DOHH2 (cell line): Measurements from ENCODE around the gene CA4.
A peak's percentile ranks its signal among the peaks of the same experiment; 100 is the strongest.
"Not testable (repeated sequence)": the region's sequence is repeated elsewhere in the genome, so short reads cannot be mapped to it uniquely, and the experiment has no call there.

Experiments
- H3F3A ChIP-seq: fragments of 200-600 bp; sonication (generic), shearing (Covaris generic); 2 replicates; pipeline ENCODE4 v1.6.0; 2016; ENCODE audit warnings: antibody characterized with exemption, mild to moderate bottlenecking; ENCODE audit not compliant: control insufficient read depth, insufficient read depth
- H3K27ac ChIP-seq: fragments of 200-600 bp; sonication (generic); 2 replicates; pipeline ENCODE4 v1.5.1; 2014; ENCODE audit warnings: low read depth, mild to moderate bottlenecking, low read length, moderate library complexity
- H3K27me3 ChIP-seq: fragments of 200-600 bp; sonication (generic); 2 replicates; pipeline ENCODE4 v1.6.1; 2014; ENCODE audit warnings: mild to moderate bottlenecking, low read length, mixed read lengths; ENCODE audit not compliant: control insufficient read depth
- H3K36me3 ChIP-seq: fragments of 200-600 bp; sonication (generic); 2 replicates; pipeline ENCODE4 v1.6.1; 2014; ENCODE audit warnings: mild to moderate bottlenecking, low read length, moderate library complexity, mixed read lengths; ENCODE audit not compliant: control insufficient read depth
- H3K4me1 ChIP-seq: fragments of 200-600 bp; sonication (generic); 2 replicates; pipeline ENCODE4 v1.6.1; 2014; ENCODE audit warnings: mild to moderate bottlenecking, low read length, mixed read lengths; ENCODE audit not compliant: control insufficient read depth
- H3K4me2 ChIP-seq: fragments of 200-600 bp; sonication (generic); 2 replicates; pipeline ENCODE4 v1.6.0; 2014; ENCODE audit warnings: mild to moderate bottlenecking, low read length, moderate library complexity
- H3K4me3 ChIP-seq: fragments of 200-600 bp; sonication (generic); 2 replicates; pipeline ENCODE4 v1.5.1; 2014; ENCODE audit warnings: mild to moderate bottlenecking, low read length, mixed read lengths
- H3K79me2 ChIP-seq: fragments of 200-600 bp; sonication (generic); 2 replicates; pipeline ENCODE4 v1.6.1; 2014; ENCODE audit warnings: mild to moderate bottlenecking, low read length, mixed read lengths; ENCODE audit not compliant: control insufficient read depth
- H3K9me2 ChIP-seq: fragments of 200-600 bp; sonication (generic); replicated peaks from 2 replicates; pipeline ENCODE4 v1.6.1; 2014; ENCODE audit warnings: mild to moderate bottlenecking, low read length, mixed read lengths; ENCODE audit not compliant: control insufficient read depth
- H3K9me3 ChIP-seq: fragments of 200-600 bp; sonication (generic); 2 replicates; pipeline ENCODE4 v1.6.1; 2014; ENCODE audit warnings: antibody characterized with exemption, low read length, mixed read lengths; ENCODE audit not compliant: control insufficient read depth, insufficient read depth
- H4K20me1 ChIP-seq: fragments of 200-600 bp; sonication (generic); 2 replicates; pipeline ENCODE4 v1.6.0; 2014; ENCODE audit warnings: low read depth, mild to moderate bottlenecking, antibody characterized with exemption, low read length, moderate library complexity; ENCODE audit not compliant: control insufficient read depth, insufficient read depth
- CTCF ChIP-seq: fragments of 200-600 bp; sonication (generic); IDR thresholded peaks from one replicate; pipeline ENCODE4 v1.5.1; 2014; ENCODE audit warnings: antibody characterized with exemption, mild to moderate bottlenecking, low read depth, low read length; ENCODE audit not compliant: poor library complexity, severe bottlenecking
- EZH2phosphoT487 ChIP-seq: fragments of 200-600 bp; sonication (generic); IDR thresholded peaks from 2 replicates; pipeline ENCODE4 v1.6.1; 2017; ENCODE audit warnings: borderline replicate concordance, mild to moderate bottlenecking, antibody characterized with exemption, low read length, moderate library complexity, mixed read lengths

CA4 gene

GRCh38 chr17:60174035-60174434 is 24.3 kb downstream of the CA4 start:
- Histone ChIP-seq H3F3A (no peaks in the 10 kb centered on the region), H3K4me2 (no peak overlapping the region), H3K4me3 (no peak overlapping the region), H3K9me2 (no peaks in the 10 kb centered on the region), H3K27ac (no peak overlapping the region), H3K79me2 (no peaks in the 10 kb centered on the region), H3K4me1 (peaks cover 10% of the 10 kb centered on the region), H3K36me3 (no peaks in the 10 kb centered on the region), H4K20me1 (no peaks in the 10 kb centered on the region), H3K27me3 (no peaks in the 10 kb centered on the region), H3K9me3 (no peaks in the 10 kb centered on the region)
- TF ChIP-seq EZH2phosphoT487 (no peak), CTCF (no peak)

GRCh38 chr17:60174767-60175166 is 25.0 kb downstream of the CA4 start:
- H3K9me2 ChIP-seq, H3K79me2 ChIP-seq, H3K4me1 ChIP-seq, H4K20me1 ChIP-seq, H3K36me3 ChIP-seq, H3K4me3 ChIP-seq, H3K9me3 ChIP-seq, H3K4me2 ChIP-seq, H3F3A ChIP-seq, H3K27ac ChIP-seq, H3K27me3 ChIP-seq: not testable (repeated sequence)
- TF ChIP-seq CTCF = peak; percentile 28

GRCh38 chr17:60176763-60177162 is 27.0 kb downstream of the CA4 start:
- not testable (repeated sequence) for H3K9me2 ChIP-seq, H3F3A ChIP-seq, H3K4me3 ChIP-seq, H3K27ac ChIP-seq, H3K79me2 ChIP-seq, H3K9me3 ChIP-seq, H3K4me2 ChIP-seq, H3K4me1 ChIP-seq, H3K27me3 ChIP-seq, H4K20me1 ChIP-seq, H3K36me3 ChIP-seq

GRCh38 chr17:60178180-60178579 is 28.4 kb downstream of the CA4 start:
- not testable (repeated sequence) for H3K36me3 ChIP-seq, H3K27me3 ChIP-seq, H3K4me1 ChIP-seq, H4K20me1 ChIP-seq, H3K4me3 ChIP-seq, H3K9me3 ChIP-seq, H3K27ac ChIP-seq, H3K79me2 ChIP-seq, H3F3A ChIP-seq, H3K4me2 ChIP-seq, H3K9me2 ChIP-seq

GRCh38 chr17:60180380-60180779 is 30.6 kb downstream of the CA4 start:
- H4K20me1 ChIP-seq, H3K9me2 ChIP-seq, H3K4me2 ChIP-seq, H3K4me1 ChIP-seq, H3K9me3 ChIP-seq, H3K79me2 ChIP-seq, H3F3A ChIP-seq, H3K27ac ChIP-seq, H3K4me3 ChIP-seq, H3K27me3 ChIP-seq: not testable (repeated sequence)
- H3K36me3 ChIP-seq = peaks cover 13% of the 10 kb centered on the region

GRCh38 chr17:60186372-60186771 is 36.6 kb downstream of the CA4 start:
- H3F3A ChIP-seq, H3K27ac ChIP-seq, H3K9me3 ChIP-seq, H3K4me3 ChIP-seq, H4K20me1 ChIP-seq, H3K27me3 ChIP-seq, H3K9me2 ChIP-seq, H3K79me2 ChIP-seq: not testable (repeated sequence)
- Histone ChIP-seq H3K4me2 (peak overlapping the region; percentile 30; the same call in 1 of the 2 replicates), H3K4me1 (peaks cover 17% of the 10 kb centered on the region), H3K36me3 (peaks cover 12% of the 10 kb centered on the region; the same call in 1 of the 2 replicates)
